ENCODE data around the gene C18orf63.

C18orf63 gene

DNA sequence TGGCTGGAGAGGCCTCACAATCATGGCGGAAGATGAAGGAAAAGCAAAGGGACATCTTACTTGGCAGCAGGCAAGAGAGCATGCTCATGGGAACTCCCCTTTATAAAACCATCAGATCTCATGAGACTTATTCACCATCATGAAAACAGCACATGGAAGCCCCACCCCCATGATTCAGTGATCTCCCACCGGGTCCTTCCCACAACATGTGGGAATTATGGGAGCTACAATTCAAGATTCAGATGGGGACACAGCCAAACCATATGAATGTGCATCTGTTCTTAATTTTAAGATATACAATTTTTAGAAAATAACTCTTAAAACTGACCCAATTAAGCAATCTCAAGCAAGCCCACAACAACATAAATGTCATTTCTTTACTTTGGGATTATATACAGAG is 12.6 kb downstream of the C18orf63 start:
- Histone ChIP-seq H3K9me2 (replicated peaks; ENCODE audit: control insufficient read depth, low read length) (no peaks in the 10 kb centered on the region), H3K27ac (ENCODE audit: low read depth, low read length) (no peak overlapping the region), H3K4me2 (ENCODE audit: low read length) (no peak overlapping the region), H4K20me1 (ENCODE audit: control insufficient read depth, insufficient read depth, low read depth, low read length) (no peaks in the 10 kb centered on the region), H3K79me2 (ENCODE audit: control insufficient read depth, low read length) (no peaks in the 10 kb centered on the region), H3K36me3 (ENCODE audit: control insufficient read depth, low read length) (no peaks in the 10 kb centered on the region), H3K9me3 (ENCODE audit: control insufficient read depth, insufficient read depth, low read length) (no peaks in the 10 kb centered on the region; the same call in 1 of the 2 replicates), H3F3A (ENCODE audit: control insufficient read depth, insufficient read depth) (no peaks in the 10 kb centered on the region), H3K4me3 (ENCODE audit: low read length) (no peak overlapping the region), H3K27me3 (ENCODE audit: control insufficient read depth, low read length) (peaks cover 1% of the 10 kb centered on the region; the same call in 1 of the 2 replicates), H3K4me1 (ENCODE audit: control insufficient read depth, low read length) (no peaks in the 10 kb centered on the region)
- no peak for TF ChIP-seq EZH2phosphoT487 (IDR thresholded peaks at IDR 0.05; ENCODE audit: borderline replicate concordance, low read length)
- TF ChIP-seq, protein P1, sequence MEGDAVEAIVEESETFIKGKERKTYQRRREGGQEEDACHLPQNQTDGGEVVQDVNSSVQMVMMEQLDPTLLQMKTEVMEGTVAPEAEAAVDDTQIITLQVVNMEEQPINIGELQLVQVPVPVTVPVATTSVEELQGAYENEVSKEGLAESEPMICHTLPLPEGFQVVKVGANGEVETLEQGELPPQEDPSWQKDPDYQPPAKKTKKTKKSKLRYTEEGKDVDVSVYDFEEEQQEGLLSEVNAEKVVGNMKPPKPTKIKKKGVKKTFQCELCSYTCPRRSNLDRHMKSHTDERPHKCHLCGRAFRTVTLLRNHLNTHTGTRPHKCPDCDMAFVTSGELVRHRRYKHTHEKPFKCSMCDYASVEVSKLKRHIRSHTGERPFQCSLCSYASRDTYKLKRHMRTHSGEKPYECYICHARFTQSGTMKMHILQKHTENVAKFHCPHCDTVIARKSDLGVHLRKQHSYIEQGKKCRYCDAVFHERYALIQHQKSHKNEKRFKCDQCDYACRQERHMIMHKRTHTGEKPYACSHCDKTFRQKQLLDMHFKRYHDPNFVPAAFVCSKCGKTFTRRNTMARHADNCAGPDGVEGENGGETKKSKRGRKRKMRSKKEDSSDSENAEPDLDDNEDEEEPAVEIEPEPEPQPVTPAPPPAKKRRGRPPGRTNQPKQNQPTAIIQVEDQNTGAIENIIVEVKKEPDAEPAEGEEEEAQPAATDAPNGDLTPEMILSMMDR (IDR thresholded peaks at IDR 0.05; ENCODE audit: low read depth, low read length, poor library complexity, severe bottlenecking) = no peak

DNA sequence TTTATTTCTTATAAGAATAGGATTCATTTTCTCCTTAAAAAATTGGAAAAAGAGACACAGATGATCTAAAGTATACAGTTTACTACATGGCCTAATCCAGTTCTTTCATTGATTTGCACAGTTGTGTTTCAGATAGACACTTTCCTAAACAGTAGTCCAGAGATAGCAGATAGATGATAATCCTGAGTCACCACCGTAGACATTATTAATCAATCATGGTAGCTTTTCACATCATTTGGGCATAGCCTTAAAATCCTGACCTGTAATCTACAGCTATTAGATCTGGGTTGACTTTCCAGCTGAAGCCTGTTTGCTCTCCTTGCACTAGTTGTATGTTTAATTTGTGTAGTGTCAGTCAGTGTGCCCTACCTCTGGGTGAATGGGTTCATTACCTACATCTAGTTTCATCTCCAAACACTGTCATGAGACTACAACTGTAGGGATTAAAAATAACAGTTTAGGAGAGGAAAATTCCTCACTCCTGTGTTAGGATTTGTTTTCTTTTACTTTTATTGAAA is 14.1 kb downstream of the C18orf63 start:
- Histone ChIP-seq H4K20me1 (ENCODE audit: control insufficient read depth, insufficient read depth, low read depth, low read length) (no peaks in the 10 kb centered on the region), H3K9me3 (ENCODE audit: control insufficient read depth, insufficient read depth, low read length) (peaks cover 3% of the 10 kb centered on the region; the same call in 1 of the 2 replicates), H3K27me3 (ENCODE audit: control insufficient read depth, low read length) (no peaks in the 10 kb centered on the region), H3K36me3 (ENCODE audit: control insufficient read depth, low read length) (no peaks in the 10 kb centered on the region), H3K4me1 (ENCODE audit: control insufficient read depth, low read length) (peaks cover 11% of the 10 kb centered on the region), H3K27ac (ENCODE audit: low read depth, low read length) (no peak overlapping the region), H3F3A (ENCODE audit: control insufficient read depth, insufficient read depth) (no peaks in the 10 kb centered on the region), H3K79me2 (ENCODE audit: control insufficient read depth, low read length) (no peaks in the 10 kb centered on the region), H3K4me2 (ENCODE audit: low read length) (no peak overlapping the region), H3K9me2 (replicated peaks; ENCODE audit: control insufficient read depth, low read length) (no peaks in the 10 kb centered on the region), H3K4me3 (ENCODE audit: low read length) (no peak overlapping the region)
- TF ChIP-seq EZH2phosphoT487 (IDR thresholded peaks at IDR 0.05; ENCODE audit: borderline replicate concordance, low read length) = no peak
- TF ChIP-seq, protein P1 (IDR thresholded peaks at IDR 0.05; ENCODE audit: low read depth, low read length, poor library complexity, severe bottlenecking) = no peak

DNA sequence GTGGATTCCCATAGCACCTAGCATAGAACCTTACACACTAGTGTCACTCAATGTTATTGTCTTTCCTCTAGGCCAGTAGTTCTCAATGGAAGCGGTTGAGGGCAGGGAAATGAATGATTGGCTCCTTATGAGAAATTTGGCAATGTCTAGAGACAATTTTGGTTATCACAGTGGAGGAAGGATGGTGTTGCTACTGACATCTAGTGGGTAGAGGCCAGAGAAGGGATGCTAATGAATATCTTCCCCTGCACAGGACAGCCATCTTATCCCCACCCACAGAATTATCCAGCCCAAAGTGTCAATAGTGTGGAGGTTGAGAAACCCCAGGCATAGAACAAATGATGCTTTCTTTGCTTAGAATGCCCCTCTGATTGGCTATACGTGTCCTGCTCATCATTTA is 15.8 kb downstream of the C18orf63 start:
- Histone ChIP-seq H3K4me1 (ENCODE audit: control insufficient read depth, low read length) (peaks cover 14% of the 10 kb centered on the region), H3F3A (ENCODE audit: control insufficient read depth, insufficient read depth) (no peaks in the 10 kb centered on the region), H3K27ac (ENCODE audit: low read depth, low read length) (no peak overlapping the region), H3K79me2 (ENCODE audit: control insufficient read depth, low read length) (no peaks in the 10 kb centered on the region), H3K9me3 (ENCODE audit: control insufficient read depth, insufficient read depth, low read length) (peaks cover 3% of the 10 kb centered on the region; the same call in 1 of the 2 replicates), H3K27me3 (ENCODE audit: control insufficient read depth, low read length) (no peaks in the 10 kb centered on the region), H3K9me2 (replicated peaks; ENCODE audit: control insufficient read depth, low read length) (no peaks in the 10 kb centered on the region), H3K36me3 (ENCODE audit: control insufficient read depth, low read length) (no peaks in the 10 kb centered on the region), H3K4me2 (ENCODE audit: low read length) (no peak overlapping the region), H3K4me3 (ENCODE audit: low read length) (no peak overlapping the region), H4K20me1 (ENCODE audit: control insufficient read depth, insufficient read depth, low read depth, low read length) (no peaks in the 10 kb centered on the region)
- TF ChIP-seq EZH2phosphoT487 (IDR thresholded peaks at IDR 0.05; ENCODE audit: borderline replicate concordance, low read length) = no peak
- TF ChIP-seq, protein P1 (IDR thresholded peaks at IDR 0.05; ENCODE audit: low read depth, low read length, poor library complexity, severe bottlenecking) = peak; percentile 32

All from DOHH2 (cell line).